Neuronal stem cell (in vitro differentiated cells): ENCODE results near the gene POLD1.
"Not testable (repeated sequence)": the region's sequence is repeated elsewhere in the genome, so short reads cannot be mapped to it uniquely, and the experiment has no call there.

ENCODE experiments used
- DNase-seq: peaks from one replicate; pipeline ENCODE4 v3.0.0-alpha.2; 2013; ENCODE audit warnings: low spot score
- H2AFZ ChIP-seq: one replicate; pipeline ENCODE4 v1.6.1; 2013; ENCODE audit warnings: mild to moderate bottlenecking, low read length, inconsistent platforms
- H2AK5ac ChIP-seq: 2 replicates; pipeline ENCODE4 v1.6.1; 2013; ENCODE audit warnings: low read depth, mild to moderate bottlenecking, inconsistent platforms, low read length, moderate library complexity, mixed read lengths
- H2BK120ac ChIP-seq: 2 replicates; pipeline ENCODE4 v1.6.1; 2013; ENCODE audit warnings: low read depth, mild to moderate bottlenecking, inconsistent platforms, low read length, moderate library complexity, mixed read lengths
- H2BK12ac ChIP-seq: one replicate; pipeline ENCODE4 v1.6.1; 2013; ENCODE audit warnings: low read length, inconsistent platforms
- H2BK15ac ChIP-seq: 2 replicates; pipeline ENCODE4 v1.6.1; 2013; ENCODE audit warnings: mild to moderate bottlenecking, low read length, inconsistent platforms, mixed read lengths
- H2BK5ac ChIP-seq: one replicate; pipeline ENCODE4 v1.6.1; 2013; ENCODE audit warnings: inconsistent platforms, mild to moderate bottlenecking, low read length, moderate library complexity
- H3K14ac ChIP-seq: one replicate; pipeline ENCODE4 v1.6.1; 2013; ENCODE audit warnings: low read length, inconsistent platforms
- H3K18ac ChIP-seq: 2 replicates; pipeline ENCODE4 v1.6.1; 2013; ENCODE audit warnings: low read length, inconsistent platforms
- H3K23ac ChIP-seq: 2 replicates; pipeline ENCODE4 v1.6.1; 2013; ENCODE audit warnings: low read depth, mild to moderate bottlenecking, mixed read lengths, low read length, inconsistent platforms; ENCODE audit not compliant: poor library complexity
- H3K27ac ChIP-seq: replicated peaks from 3 replicates; pipeline ENCODE4 v1.5.1; 2013; ENCODE audit warnings: low read length, inconsistent platforms
- H3K27me3 ChIP-seq, 3 experiments: 2 replicates each; pipeline ENCODE4 v1.6.1; 2013; ENCODE audit warnings: low read length in 3 of 3, mild to moderate bottlenecking in 2 of 3, inconsistent platforms in 1 of 3, low read depth in 1 of 3, mixed read lengths in 1 of 3, moderate library complexity in 1 of 3; ENCODE audit not compliant: control insufficient read depth in 3 of 3, insufficient read depth in 3 of 3
- H3K36me3 ChIP-seq, 2 donors: replicated peaks in 1 of 2; 2 replicates each; pipeline ENCODE4 v1.6.1; 2013; ENCODE audit warnings: low read length in 2 of 2; ENCODE audit not compliant: control insufficient read depth in 2 of 2, insufficient read depth in 2 of 2
- H3K4ac ChIP-seq: 2 replicates; pipeline ENCODE4 v1.6.1; 2013; ENCODE audit warnings: inconsistent platforms, mild to moderate bottlenecking, low read length, moderate library complexity
- H3K4me1 ChIP-seq, 2 donors: 1 replicate in 1 of 2; 2 replicates in 1 of 2; pipeline ENCODE4 v1.6.1; 2013; ENCODE audit warnings: low read length in 2 of 2, low read depth in 1 of 2; ENCODE audit not compliant: control insufficient read depth in 2 of 2, insufficient read depth in 1 of 2
- H3K4me2 ChIP-seq: one replicate; pipeline ENCODE4 v1.6.1; 2013; ENCODE audit warnings: mild to moderate bottlenecking, low read length, inconsistent platforms; ENCODE audit not compliant: insufficient read depth, poor library complexity, severe bottlenecking
- H3K4me3 ChIP-seq, 2 donors: 2 replicates each; pipeline ENCODE4 v1.5.1; 2013; ENCODE audit warnings: low read length in 2 of 2, mild to moderate bottlenecking in 2 of 2, inconsistent platforms in 1 of 2, moderate library complexity in 1 of 2
- H3K79me1 ChIP-seq: one replicate; pipeline ENCODE4 v1.6.1; 2013; ENCODE audit warnings: low read depth, mild to moderate bottlenecking, inconsistent platforms, low read length, moderate library complexity
- H3K9ac ChIP-seq: one replicate; pipeline ENCODE4 v1.6.1; 2013; ENCODE audit warnings: mild to moderate bottlenecking, low read depth, low read length, inconsistent platforms; ENCODE audit not compliant: poor library complexity
- H3K9me3 ChIP-seq, 2 donors: replicated peaks in 1 of 2; 2 replicates each; pipeline versions ENCODE3 to v1.6.1; 2013; ENCODE audit warnings: low read length in 2 of 2, mild to moderate bottlenecking in 2 of 2, inconsistent platforms in 1 of 2, low read depth in 1 of 2, mixed read lengths in 1 of 2, moderate library complexity in 1 of 2; ENCODE audit not compliant: control insufficient read depth in 2 of 2, insufficient read depth in 1 of 2
- H4K8ac ChIP-seq: one replicate; pipeline ENCODE4 v1.6.1; 2013; ENCODE audit warnings: low read depth, mild to moderate bottlenecking, inconsistent platforms, low read length, moderate library complexity
- H4K91ac ChIP-seq: one replicate; pipeline ENCODE4 v1.6.1; 2013; ENCODE audit warnings: low read length, low read depth, mild to moderate bottlenecking, inconsistent platforms; ENCODE audit not compliant: poor library complexity
- WGBS, 2 donors: extraction: QIAGEN DNeasy Blood & Tissue Kit; methylation state at CpG; one replicate each; pipeline ENCODE4 v1.1.7; 2013; ENCODE audit warnings: missing lambda C conversion rate in 2 of 2, mixed read lengths in 1 of 2; ENCODE audit not compliant: insufficient read length in 2 of 2, insufficient replicate concordance in 1 of 2; ENCODE audit errors: extremely low coverage in 2 of 2; 5-methylcytosine and 5-hydroxymethylcytosine counted together

POLD1 gene

DNA sequence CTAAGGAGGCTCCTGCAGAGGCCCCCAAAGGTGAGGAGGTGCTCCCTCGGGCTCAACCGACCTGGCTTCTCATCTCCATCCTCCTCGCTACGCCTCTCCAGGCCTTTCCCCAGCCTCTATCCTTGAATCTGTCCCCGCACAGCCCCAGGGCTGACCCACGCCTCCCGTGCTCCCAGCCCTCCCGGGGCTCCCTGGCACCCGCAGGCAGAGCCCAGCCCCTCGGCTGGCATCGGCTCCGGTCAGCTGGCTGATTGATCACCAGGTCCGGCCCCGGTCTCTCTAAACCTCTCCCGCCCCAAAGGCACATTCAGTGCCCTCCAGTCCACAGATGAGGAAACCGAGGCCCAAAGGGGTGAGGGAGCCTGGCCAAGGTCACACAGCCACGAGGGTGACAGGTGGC, 51.1 kb downstream of the POLD1 start:
- H3K4me3 ChIP-seq = no peak overlapping the region
- no peak overlapping the region for H2BK12ac ChIP-seq
- H4K8ac ChIP-seq = no peak overlapping the region
- H3K14ac ChIP-seq = no peak overlapping the region
- H3K9ac ChIP-seq = no peak overlapping the region
- no peaks in the 10 kb centered on the region for H3K36me3 ChIP-seq
- H3K9me3 ChIP-seq = no peaks in the 10 kb centered on the region
- H3K4me2 ChIP-seq = no peak overlapping the region
- peak overlapping the region; percentile 70 for H2AK5ac ChIP-seq
- peak overlapping the region; percentile 33 for H2BK15ac ChIP-seq
- peak overlapping the region; percentile 78 for H2BK5ac ChIP-seq
- H2AFZ ChIP-seq = no peak overlapping the region
- no peak overlapping the region for H3K23ac ChIP-seq
- no peak overlapping the region for H3K4ac ChIP-seq
- H4K91ac ChIP-seq = no peak overlapping the region
- no peak overlapping the region for H2BK120ac ChIP-seq
- peaks cover 0 to 41% (median 11%) of the 10 kb centered on the region in 3 experiments for H3K27me3 ChIP-seq
- H3K27ac ChIP-seq = no peak overlapping the region
- WGBS, 2 donors = no CpG with 5 or more reads among the region's 17 CpGs
- H3K4me1 ChIP-seq = peaks cover 13 to 19% of the 10 kb centered on the region in 2 donors
- no peaks in the 10 kb centered on the region for H3K79me1 ChIP-seq
- H3K18ac ChIP-seq = peak overlapping the region; percentile 15
- no peak for DNase-seq

DNA sequence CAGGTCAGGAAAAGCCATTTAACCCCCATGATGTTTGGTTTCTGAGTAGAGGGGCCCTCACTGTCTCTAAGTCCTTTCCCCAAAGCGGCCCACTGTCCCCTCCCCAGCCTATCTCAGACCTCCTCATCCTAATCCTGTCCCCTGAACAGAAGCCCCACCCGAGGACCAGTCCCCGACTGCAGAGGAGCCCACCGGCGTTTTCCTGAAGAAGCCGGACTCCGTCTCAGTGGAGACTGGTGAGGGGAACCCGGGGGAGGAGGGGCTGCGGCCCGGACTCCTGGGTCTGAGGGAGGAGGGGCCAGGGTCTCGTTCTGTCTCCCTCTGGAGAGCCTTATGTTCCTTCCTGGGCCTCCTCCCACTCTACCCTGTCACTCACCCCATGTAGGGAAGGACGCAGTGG, 51.5 kb downstream of the POLD1 start:
- no CpG with 5 or more reads among the region's 12 CpGs for WGBS, 2 donors
- Histone ChIP-seq H3K9ac (no peak overlapping the region), H2AK5ac (peak overlapping the region; percentile 70), H2BK120ac (no peak overlapping the region), H2AFZ (no peak overlapping the region), H3K23ac (no peak overlapping the region), H3K79me1 (no peaks in the 10 kb centered on the region), H3K27ac (no peak overlapping the region), H2BK12ac (no peak overlapping the region), H3K4me2 (no peak overlapping the region), H3K9me3 (no peaks in the 10 kb centered on the region), H3K27me3 (peaks cover 0 to 40% (median 10%) of the 10 kb centered on the region in 3 experiments), H3K4me3 (no peak overlapping the region), H4K91ac (no peak overlapping the region), H3K4ac (no peak overlapping the region), H2BK5ac (peak overlapping the region; percentile 20), H4K8ac (no peak overlapping the region), H3K14ac (no peak overlapping the region), H2BK15ac (no peak overlapping the region), H3K4me1 (peaks cover 13 to 18% of the 10 kb centered on the region in 2 donors), H3K36me3 (no peaks in the 10 kb centered on the region), H3K18ac (no peak overlapping the region)
- DNase-seq = no peak

DNA sequence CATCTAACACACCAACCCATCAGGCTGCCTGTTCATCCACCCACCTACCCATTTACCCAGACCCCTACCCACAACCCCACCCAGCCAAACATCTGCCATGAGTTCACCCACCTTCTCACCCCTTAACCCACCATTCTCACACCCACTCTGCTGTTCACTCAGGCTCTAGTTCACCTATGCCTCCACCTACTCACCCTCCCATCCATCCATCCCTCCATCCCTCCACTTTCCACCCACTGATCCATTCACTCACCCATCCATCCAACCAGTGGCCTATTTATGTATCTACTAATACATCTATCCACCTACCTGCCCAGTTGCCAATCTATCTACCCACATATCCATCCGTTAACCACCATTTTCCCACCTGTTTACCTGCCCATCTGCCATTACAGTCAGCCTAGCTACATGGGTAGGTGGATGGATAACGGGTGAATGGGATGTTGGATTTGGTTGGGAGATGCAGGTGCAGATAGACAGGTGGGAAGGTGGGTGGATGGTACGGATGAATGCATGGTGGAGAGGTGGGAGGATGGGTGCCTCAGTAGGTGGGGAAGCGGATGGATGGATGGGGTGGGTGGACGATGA, 53.8 kb downstream of the POLD1 start:
- peaks cover 1 to 6% of the 10 kb centered on the region in 2 donors for H3K4me1 ChIP-seq
- H3K4me2 ChIP-seq = no peak overlapping the region
- no peak overlapping the region for H3K27ac ChIP-seq
- no peak overlapping the region for H2AFZ ChIP-seq
- H3K9ac ChIP-seq = no peak overlapping the region
- WGBS, 2 donors = 100% methylated on average over 1 to 3 of the region's 5 CpGs
- H4K8ac ChIP-seq = no peak overlapping the region
- no peak overlapping the region for H3K18ac ChIP-seq
- H2AK5ac ChIP-seq = peak overlapping the region; percentile 16
- no peak overlapping the region for H2BK15ac ChIP-seq
- H2BK12ac ChIP-seq = peak overlapping the region; percentile 6
- no peak overlapping the region for H2BK5ac ChIP-seq
- no peak overlapping the region for H3K23ac ChIP-seq
- DNase-seq = no peak
- H3K27me3 ChIP-seq = peaks cover 0 to 37% (median 0%) of the 10 kb centered on the region in 3 experiments
- no peaks in the 10 kb centered on the region for H3K36me3 ChIP-seq
- no peak overlapping the region for H3K4me3 ChIP-seq
- no peak overlapping the region for H4K91ac ChIP-seq
- H3K4ac ChIP-seq = peak overlapping the region; percentile 76
- no peaks in the 10 kb centered on the region for H3K9me3 ChIP-seq
- H3K14ac ChIP-seq = peak overlapping the region; percentile 31
- no peaks in the 10 kb centered on the region for H3K79me1 ChIP-seq
- H2BK120ac ChIP-seq = no peak overlapping the region

DNA sequence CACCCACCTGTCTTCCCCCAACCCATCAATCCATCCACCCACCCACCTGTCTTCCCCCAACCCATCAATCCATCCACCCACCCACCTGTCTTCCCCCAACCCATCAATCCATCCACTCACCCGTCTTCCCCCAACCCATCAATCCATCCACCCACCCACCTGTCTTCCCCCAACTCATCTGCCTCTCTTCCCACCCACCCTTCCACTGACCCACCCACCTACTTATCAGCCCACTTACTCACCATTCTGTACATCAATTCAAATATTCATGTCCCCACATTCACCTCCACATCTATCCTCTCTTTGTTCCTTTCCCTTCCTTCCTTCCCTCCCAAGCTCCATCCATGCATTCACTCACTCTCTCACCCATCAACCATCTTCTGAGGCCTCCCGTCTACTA, 55.0 kb downstream of the POLD1 start:
- H2AK5ac ChIP-seq, H3K27ac ChIP-seq, H2BK15ac ChIP-seq, H3K4me3 ChIP-seq, H3K4ac ChIP-seq, H2AFZ ChIP-seq, H3K23ac ChIP-seq, H3K36me3 ChIP-seq, H3K79me1 ChIP-seq, H2BK12ac ChIP-seq, H2BK120ac ChIP-seq, DNase-seq, H3K4me2 ChIP-seq, H4K8ac ChIP-seq, H3K18ac ChIP-seq, H2BK5ac ChIP-seq, H3K14ac ChIP-seq, H3K9me3 ChIP-seq, H4K91ac ChIP-seq, H3K9ac ChIP-seq, H3K4me1 ChIP-seq: not testable (repeated sequence)
- WGBS, 2 donors = 100% methylated on average over 1 of the region's 2 CpGs; no CpG with 5 or more reads in 1 of the 2 donors
- peaks cover 0 to 25% (median 0%) of the 10 kb centered on the region in 3 experiments for H3K27me3 ChIP-seq
